Activated T-helper 1 cell treated with anti-CD3 and anti-CD28 coated beads, Interleukin-12 subunit alpha, Interleukin-12 subunit beta, Interleukin-2, Interleukin-4 antibody, amounts not matched to agents 30 ng/mL and 10 ng/mL and 1 ng/mL, durations not matched to agents 14 hours and 24 hours and 36 hours (primary cell): ENCODE measurements around the gene KCNMB3. TPM values are rescaled to one million over a fixed set of nuclear protein-coding genes. Genes with fewer than 3 reads are reported as not detected.
"Not testable (repeated sequence)": the region's sequence is repeated elsewhere in the genome, so short reads cannot be mapped to it uniquely, and the experiment has no call there.

Experiments used
- DNase-seq: peaks from one replicate; pipeline ENCODE4 v3.0.0; 2021; ENCODE audit warnings: low spot score
- H3K27ac Mint-ChIP-seq: one replicate; pipeline ENCODE4 v1.8.0; 2021; ENCODE audit warnings: mild to moderate bottlenecking, mixed read lengths
- H3K27me3 Mint-ChIP-seq: one replicate; pipeline ENCODE4 v1.8.0; 2022; ENCODE audit warnings: mild to moderate bottlenecking, moderate library complexity, mixed read lengths; ENCODE audit not compliant: insufficient read depth
- H3K36me3 Mint-ChIP-seq: one replicate; pipeline ENCODE4 v1.8.0; 2021; ENCODE audit warnings: low read depth, mixed read lengths
- H3K4me1 Mint-ChIP-seq: one replicate; pipeline ENCODE4 v1.8.0; 2021; ENCODE audit warnings: low read depth, mixed read lengths
- H3K4me3 Mint-ChIP-seq: one replicate; pipeline ENCODE4 v1.8.0; 2021; ENCODE audit warnings: mild to moderate bottlenecking, moderate library complexity, mixed read lengths
- H3K9me3 Mint-ChIP-seq: one replicate; pipeline ENCODE4 v1.8.0; 2021; ENCODE audit warnings: mixed read lengths
- intact Hi-C: fragments of 100-400 bp; cut with micrococcal nuclease; formaldehyde crosslinking; loops from one replicate; pipeline ENCODE4 v1.15.1; 2024
- total RNA-seq: library from RNA; stranded (reverse); gene quantifications from 2 replicates; pipeline ENCODE4 v1.2.3, GENCODE V29; 2022

KCNMB3 gene
- total RNA-seq, 1 donor from 2014 or later = 0.10 TPM

- intact Hi-C loops = no loop called here
- H3K4me3 Mint-ChIP-seq = no peak overlapping the region
- H3K27ac Mint-ChIP-seq = no peak overlapping the region
- DNase-seq = no peak
- H3K9me3 Mint-ChIP-seq = no peaks in the 10 kb centered on the region
- no peaks in the 10 kb centered on the region for H3K36me3 Mint-ChIP-seq
- H3K27me3 Mint-ChIP-seq = peaks cover 14% of the 10 kb centered on the region
- H3K4me1 Mint-ChIP-seq = no peaks in the 10 kb centered on the region
Observed at GRCh38 chr3:179276743-179277142, 25.8 kb upstream of the KCNMB3 start.

- no peaks in the 10 kb centered on the region for H3K36me3 Mint-ChIP-seq
- intact Hi-C loops = no loop called here
- H3K9me3 Mint-ChIP-seq = no peaks in the 10 kb centered on the region
- H3K4me3 Mint-ChIP-seq = no peak overlapping the region
- H3K4me1 Mint-ChIP-seq = no peaks in the 10 kb centered on the region
- DNase-seq = no peak
- H3K27ac Mint-ChIP-seq = no peak overlapping the region
- peaks cover 14% of the 10 kb centered on the region for H3K27me3 Mint-ChIP-seq
Observed at GRCh38 chr3:179276001-179276400, 25.1 kb upstream of the KCNMB3 start.

GRCh38 chr3:179274434-179274833 is 23.5 kb upstream of the KCNMB3 start:
- H3K27me3 Mint-ChIP-seq = peaks cover 14% of the 10 kb centered on the region
- H3K4me1 Mint-ChIP-seq, DNase-seq, H3K27ac Mint-ChIP-seq, H3K4me3 Mint-ChIP-seq, H3K36me3 Mint-ChIP-seq, intact Hi-C loops, H3K9me3 Mint-ChIP-seq: not testable (repeated sequence)

- no peak for DNase-seq
- Mint-ChIP-seq H3K27ac (no peak overlapping the region), H3K36me3 (no peaks in the 10 kb centered on the region), H3K27me3 (peaks cover 13% of the 10 kb centered on the region), H3K9me3 (no peaks in the 10 kb centered on the region), H3K4me1 (no peaks in the 10 kb centered on the region), H3K4me3 (no peak overlapping the region)
- intact Hi-C loops = no loop called here
Observed at GRCh38 chr3:179272385-179272784, 21.5 kb upstream of the KCNMB3 start.

- no peaks in the 10 kb centered on the region for H3K36me3 Mint-ChIP-seq
- no peak overlapping the region for H3K27ac Mint-ChIP-seq
- DNase-seq = no peak
- H3K4me3 Mint-ChIP-seq = no peak overlapping the region
- no peaks in the 10 kb centered on the region for H3K4me1 Mint-ChIP-seq
- H3K27me3 Mint-ChIP-seq = peaks cover 19% of the 10 kb centered on the region
- intact Hi-C loops = no loop called here
- H3K9me3 Mint-ChIP-seq = no peaks in the 10 kb centered on the region
Observed at GRCh38 chr3:179269152-179269707, 18.3 kb upstream of the KCNMB3 start.

GRCh38 chr3:179268400-179269051 is 17.6 kb upstream of the KCNMB3 start:
- Mint-ChIP-seq H3K4me1 (no peaks in the 10 kb centered on the region), H3K9me3 (no peaks in the 10 kb centered on the region), H3K36me3 (no peaks in the 10 kb centered on the region), H3K27ac (no peak overlapping the region), H3K27me3 (peaks cover 19% of the 10 kb centered on the region), H3K4me3 (no peak overlapping the region)
- DNase-seq = no peak
- intact Hi-C loops = no loop called here

GRCh38 chr3:179266701-179267211 is 15.8 kb upstream of the KCNMB3 start:
- H3K4me1 Mint-ChIP-seq = no peaks in the 10 kb centered on the region

GRCh38 chr3:179265875-179266274 is 15.0 kb upstream of the KCNMB3 start:
- peaks cover under 1% of the 10 kb centered on the region for H3K4me1 Mint-ChIP-seq
- intact Hi-C loops = no loop called here
- no peaks in the 10 kb centered on the region for H3K36me3 Mint-ChIP-seq
- no peak for DNase-seq
- H3K9me3 Mint-ChIP-seq = no peaks in the 10 kb centered on the region
- peaks cover 19% of the 10 kb centered on the region for H3K27me3 Mint-ChIP-seq
- no peak overlapping the region for H3K27ac Mint-ChIP-seq
- H3K4me3 Mint-ChIP-seq = no peak overlapping the region

More at GRCh38 chr3:179266701-179267211, 15.8 kb upstream of the KCNMB3 start:
- Mint-ChIP-seq H3K4me3 (no peak overlapping the region), H3K9me3 (no peaks in the 10 kb centered on the region), H3K27me3 (peaks cover 17% of the 10 kb centered on the region), H3K36me3 (no peaks in the 10 kb centered on the region), H3K27ac (no peak overlapping the region)
- intact Hi-C loops = no loop called here
- DNase-seq = no peak

- Mint-ChIP-seq H3K27me3 (peaks cover 23% of the 10 kb centered on the region), H3K4me1 (peaks cover 9% of the 10 kb centered on the region), H3K27ac (no peak overlapping the region), H3K9me3 (no peaks in the 10 kb centered on the region), H3K36me3 (no peaks in the 10 kb centered on the region), H3K4me3 (no peak overlapping the region)
- DNase-seq = no peak
- intact Hi-C loops = no loop called here
Observed at GRCh38 chr3:179265092-179265491, 14.2 kb upstream of the KCNMB3 start.

GRCh38 chr3:179264449-179264848 is 13.5 kb upstream of the KCNMB3 start:
- peaks cover 13% of the 10 kb centered on the region for H3K4me1 Mint-ChIP-seq
- H3K4me3 Mint-ChIP-seq = no peak overlapping the region
- peaks cover 27% of the 10 kb centered on the region for H3K27me3 Mint-ChIP-seq
- no peak for DNase-seq
- H3K9me3 Mint-ChIP-seq = no peaks in the 10 kb centered on the region
- intact Hi-C loops = loop anchor here (5.0 kb wide), 2 partner anchors 53 to 247 kb away; no protein-coding TSS in a partner anchor
- H3K36me3 Mint-ChIP-seq = no peaks in the 10 kb centered on the region
- H3K27ac Mint-ChIP-seq = no peak overlapping the region

- Mint-ChIP-seq H3K4me1 (peaks cover 13% of the 10 kb centered on the region), H3K9me3 (no peaks in the 10 kb centered on the region), H3K27me3 (peaks cover 28% of the 10 kb centered on the region), H3K36me3 (no peaks in the 10 kb centered on the region), H3K27ac (no peak overlapping the region), H3K4me3 (no peak overlapping the region)
- no peak for DNase-seq
- intact Hi-C loops = loop anchor here (5.0 kb wide), 2 partner anchors 54 to 246 kb away; no protein-coding TSS in a partner anchor
Observed at GRCh38 chr3:179263134-179263533, 12.2 kb upstream of the KCNMB3 start.

- Mint-ChIP-seq H3K9me3 (no peaks in the 10 kb centered on the region), H3K36me3 (no peaks in the 10 kb centered on the region), H3K27ac (no peak overlapping the region), H3K4me1 (peaks cover 13% of the 10 kb centered on the region), H3K27me3 (peaks cover 22% of the 10 kb centered on the region), H3K4me3 (peak overlapping the region; percentile 76)
- DNase-seq = peak; percentile 66
- intact Hi-C loops = loop anchor here (1.0 to 5.0 kb wide), 3 partner anchors 56 to 244 kb away; no protein-coding TSS in a partner anchor
Observed at GRCh38 chr3:179260949-179261765, 10.2 kb upstream of the KCNMB3 start.
